GM12878 (cell line): ENCODE data around the gene PRRC2A. TPM values are rescaled to one million over a fixed set of nuclear protein-coding genes. Genes with fewer than 3 reads are reported as not detected.

Experiments used
- ATAC-seq: fragments of 200-7000 bp; cut with Tn5 transposase; 3 replicates; pipeline ENCODE4 v1.9.1; 2020; ENCODE audit warnings: mild to moderate bottlenecking, moderate library complexity
- BruUV-seq: library from RNA; stranded (reverse); fragments of 400-500 nt; replicated peaks from 2 replicates; lab custom pipeline; 2021; lab: Mats Ljungman, UMichigan
- CTCF ChIA-PET: fragments of 300-600 bp; sonication (Branson Sonifier 250); formaldehyde crosslinking; extraction: SDS; loops from one replicate; lab custom pipeline; 2021; ENCODE audit warnings: inconsistent platforms; lab: Yijun Ruan, JAX
- POLR2A ChIA-PET: fragments of 350-600 bp; formaldehyde crosslinking; extraction: SDS; loops from one replicate; lab custom pipeline; 2021; ENCODE audit warnings: inconsistent platforms; lab: Charles Lee
- RAD21 ChIA-PET: fragments of 300-600 bp; sonication (Branson Sonifier 250); formaldehyde crosslinking; loops from one replicate; lab custom pipeline; 2023; ENCODE audit warnings: antibody characterized with exemption; ENCODE audit not compliant: unreplicated experiment; lab: Charles Lee
- SMC1A ChIA-PET: fragments of 300-600 bp; sonication (Branson Sonifier 250); formaldehyde crosslinking; loops from one replicate; lab custom pipeline; 2023; ENCODE audit not compliant: unreplicated experiment, uncharacterized antibody; lab: Charles Lee
- DNase-seq: peaks from one replicate; pipeline ENCODE4 v3.0.0-alpha.2; 2011; ENCODE audit warnings: low read depth, low spot score
- FAIRE-seq: peaks from 3 replicates; lab custom pipeline; 2011; peaks lifted over from hg19 to GRCh38; lab: Jason Lieb, UNC
- H2AFZ ChIP-seq: 2 replicates; pipeline ENCODE4 v1.6.0; 2011; ENCODE audit warnings: low read depth, low read length, control low read depth; ENCODE audit not compliant: control insufficient read depth
- H3K27ac ChIP-seq: 2 replicates; pipeline ENCODE4 v1.5.1; 2011; ENCODE audit warnings: control low read depth; ENCODE audit not compliant: control insufficient read depth, insufficient read depth
- H3K27me3 ChIP-seq, 2 experiments: replicated peaks in 1 of 2; 2 replicates each; pipeline versions ENCODE4 v1.6.0 to v1.6.1; 2011; ENCODE audit warnings: low read length in 1 of 2; ENCODE audit not compliant: control insufficient read depth in 2 of 2, insufficient read depth in 2 of 2
- H3K36me3 ChIP-seq, 2 experiments: 2 replicates each; pipeline ENCODE4 v1.5.1; 2011; ENCODE audit warnings: low read length in 1 of 2; ENCODE audit not compliant: control insufficient read depth in 2 of 2, insufficient read depth in 2 of 2
- H3K4me1 ChIP-seq: 2 replicates; pipeline ENCODE4 v1.6.1; 2011; ENCODE audit warnings: mild to moderate bottlenecking, low read length, moderate library complexity, mixed read lengths; ENCODE audit not compliant: control insufficient read depth, insufficient read depth
- H3K4me2 ChIP-seq: 2 replicates; pipeline ENCODE4 v1.6.0; 2011; ENCODE audit warnings: control low read depth; ENCODE audit not compliant: control insufficient read depth, insufficient read depth
- H3K4me3 ChIP-seq: fragments of 200-600 bp; sonication (generic); 2 replicates; pipeline ENCODE4 v1.5.1; 2016
- H3K79me2 ChIP-seq: 2 replicates; pipeline ENCODE4 v1.6.0; 2011; ENCODE audit warnings: low read length; ENCODE audit not compliant: control insufficient read depth, insufficient read depth
- H3K9ac ChIP-seq: 2 replicates; pipeline ENCODE4 v1.8.0; 2011; ENCODE audit warnings: low read length, control low read depth, mixed read lengths; ENCODE audit not compliant: control insufficient read depth, insufficient read depth
- H3K9me3 ChIP-seq: replicated peaks from 3 replicates; pipeline ENCODE4 v1.5.1; 2011; ENCODE audit warnings: mild to moderate bottlenecking, low read length; ENCODE audit not compliant: control insufficient read depth, insufficient read depth
- H4K20me1 ChIP-seq: 2 replicates; pipeline ENCODE4 v1.6.0; 2011; ENCODE audit not compliant: control insufficient read depth, insufficient read depth
- POLR2A ChIP-seq: IDR thresholded peaks from 2 replicates; pipeline ENCODE4 v1.6.1; 2011; ENCODE audit warnings: low read depth, mild to moderate bottlenecking, low read length
- RCOR1 ChIP-seq: conservative IDR thresholded peaks from 2 replicates; pipeline ENCODE4 v1.6.1; 2012; ENCODE audit warnings: low read depth, low read length, improper control_type of control experiment
- RFX5 ChIP-seq: IDR thresholded peaks from 2 replicates; pipeline ENCODE4 v1.6.1; 2011; ENCODE audit warnings: low read depth, low read length, improper control_type of control experiment
- SIX5 ChIP-seq: IDR thresholded peaks from 2 replicates; pipeline ENCODE4 v1.6.1; 2011; ENCODE audit warnings: mild to moderate bottlenecking, low read depth, low read length, moderate library complexity; ENCODE audit not compliant: severe bottlenecking
- SREBF1 ChIP-seq: IDR thresholded peaks from 2 replicates; pipeline ENCODE4 v1.6.1; 2012; ENCODE audit warnings: mild to moderate bottlenecking, low read length
- WGBS: methylation state at CpG from one replicate; pipeline ENCODE4 v1.1.6; 2016; ENCODE audit warnings: low lambda C conversion rate; ENCODE audit not compliant: insufficient replicate concordance, insufficient coverage; ENCODE audit errors: missing lambda C conversion rate; 5-methylcytosine and 5-hydroxymethylcytosine counted together
- in situ Hi-C: fragments of 300-500 bp; cut with MboI; formaldehyde crosslinking; loops from 9 replicates; pipeline ENCODE4 v1.14.3; 2018; ENCODE audit warnings: mixed read lengths
- intact Hi-C: fragments of 100-400 bp; cut with micrococcal nuclease; formaldehyde crosslinking; loops from one replicate; pipeline ENCODE4 v1.14.2; 2022; ENCODE audit not compliant: unreplicated experiment
- polyA plus RNA-seq, 11 experiments: library from polyadenylated mRNA; depleted of rRNA in 4 of 11; unstranded in 6 of 11; stranded (reverse) in 5 of 11; fragments of >200 nt; fragmentation: Nextera tagmentation in 4 of 11; fragmentation: Illumina TruSeq in 1 of 11; extraction: Ambion mirVana in 4 of 11; extraction: Trizol in 1 of 11; gene quantifications; 1 replicate in 1 of 11; 2 replicates in 10 of 11; pipeline versions ENCODE4 v1.2.1 to v1.2.3, GENCODE V29; 2011 to 2016; ENCODE audit warnings: inconsistent platforms in 2 of 11, missing spikeins in 2 of 11, low read depth in 1 of 11
- total RNA-seq, 4 experiments: library from RNA; depleted of rRNA in 3 of 4; stranded (reverse); fragments of >200 nt in 3 of 4; fragmentation: Illumina TruSeq in 1 of 4; extraction: Trizol in 1 of 4; gene quantifications; 2 replicates each; pipeline versions ENCODE4 v1.2.1 to v1.2.3, GENCODE V29; 2013 to 2021
- TF ChIP-seq, protein P1 (sequence below): fragments of 450-650 bp; IDR thresholded peaks from 2 replicates; pipeline ENCODE4 v1.6.1; 2017; ENCODE audit warnings: mild to moderate bottlenecking, moderate library complexity
- TF ChIP-seq, protein P2 (sequence below): IDR thresholded peaks from 2 replicates; pipeline ENCODE4 v1.6.1; 2011; ENCODE audit warnings: borderline replicate concordance, low read depth, mild to moderate bottlenecking, moderate library complexity, low read length; ENCODE audit not compliant: insufficient read depth, poor library complexity, severe bottlenecking

The PRRC2A gene
- total and polyA plus RNA-seq, 10 of the 15 experiments (the other 5 are each of a cell fraction or from before 2014, with no cell fraction given) = 0.40 to 244 (median 61.3) TPM

DNA sequence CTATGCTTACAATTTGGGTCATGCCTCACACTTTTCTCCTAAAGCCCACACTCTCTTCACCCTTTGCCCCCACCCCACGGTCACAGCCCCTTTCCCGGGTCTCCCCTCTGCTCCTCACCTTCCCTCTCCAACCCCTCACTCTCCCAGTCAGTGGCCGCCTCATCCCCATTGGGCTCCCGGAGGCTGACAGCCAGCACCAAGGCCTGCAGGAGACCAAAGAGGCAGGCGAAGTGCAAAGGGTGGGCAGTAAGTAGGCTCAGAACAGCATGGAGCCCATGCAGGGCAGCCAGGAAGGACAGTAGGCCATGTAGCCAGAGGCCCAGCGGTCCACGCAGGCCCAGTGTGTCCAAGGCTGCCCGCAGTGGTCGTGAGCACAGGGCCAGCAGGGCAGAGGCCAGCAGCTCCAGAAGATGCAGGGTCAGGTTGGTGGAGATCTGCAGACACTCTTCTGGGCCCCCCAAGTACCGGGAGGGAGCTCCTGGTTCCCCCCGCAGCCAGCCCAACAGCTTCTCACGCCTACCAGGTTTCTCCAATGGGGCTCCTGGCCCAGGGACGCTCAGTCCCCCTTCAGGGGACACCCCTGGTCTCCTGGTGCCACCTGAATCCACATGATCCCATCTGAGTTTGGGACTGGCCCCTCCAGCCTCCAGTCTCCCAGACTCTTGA, 38.6 kb downstream of the PRRC2A start:
- ChIA-PET POLR2A (interaction anchor here (0.6 to 0.8 kb wide), 6 partner anchors 37 to 171 kb away, joined by 3 to 6 read pairs (median 4); partner anchors contain the start of gene NFKBIL1), CTCF (no interaction called here), SMC1A (no interaction called here), RAD21 (interaction anchor here (1.2 to 1.6 kb wide), 2 partner anchors 80 to 108 kb away, joined by 3 to 6 read pairs; partner anchors contain the start of gene MSH5)
- Histone ChIP-seq H3K79me2 (peaks cover 51% of the 10 kb centered on the region), H3K9ac (peak overlapping the region; percentile 95), H4K20me1 (no peaks in the 10 kb centered on the region), H3K27me3 (no peaks in the 10 kb centered on the region), H3K27ac (peak overlapping the region; percentile 94), H3K4me3 (peak overlapping the region; percentile 79), H3K4me2 (peak overlapping the region; percentile 99), H3K9me3 (no peaks in the 10 kb centered on the region; the same call in 2 of the 3 replicates), H3K4me1 (peaks cover 42% of the 10 kb centered on the region), H3K36me3 (peaks cover 0 to 12% of the 10 kb centered on the region in 2 experiments), H2AFZ (no peak overlapping the region)
- in situ Hi-C loops (no loop called here), intact Hi-C loops (no loop called here)
- BruUV-seq = no TSS peak
- FAIRE-seq (no peak), DNase-seq (no peak), ATAC-seq (no peak)
- TF ChIP-seq POLR2A (peak; percentile 48), SIX5 (no peak), SREBF1 (no peak), RCOR1 (no peak), RFX5 (no peak)
- TF ChIP-seq, protein P1, sequence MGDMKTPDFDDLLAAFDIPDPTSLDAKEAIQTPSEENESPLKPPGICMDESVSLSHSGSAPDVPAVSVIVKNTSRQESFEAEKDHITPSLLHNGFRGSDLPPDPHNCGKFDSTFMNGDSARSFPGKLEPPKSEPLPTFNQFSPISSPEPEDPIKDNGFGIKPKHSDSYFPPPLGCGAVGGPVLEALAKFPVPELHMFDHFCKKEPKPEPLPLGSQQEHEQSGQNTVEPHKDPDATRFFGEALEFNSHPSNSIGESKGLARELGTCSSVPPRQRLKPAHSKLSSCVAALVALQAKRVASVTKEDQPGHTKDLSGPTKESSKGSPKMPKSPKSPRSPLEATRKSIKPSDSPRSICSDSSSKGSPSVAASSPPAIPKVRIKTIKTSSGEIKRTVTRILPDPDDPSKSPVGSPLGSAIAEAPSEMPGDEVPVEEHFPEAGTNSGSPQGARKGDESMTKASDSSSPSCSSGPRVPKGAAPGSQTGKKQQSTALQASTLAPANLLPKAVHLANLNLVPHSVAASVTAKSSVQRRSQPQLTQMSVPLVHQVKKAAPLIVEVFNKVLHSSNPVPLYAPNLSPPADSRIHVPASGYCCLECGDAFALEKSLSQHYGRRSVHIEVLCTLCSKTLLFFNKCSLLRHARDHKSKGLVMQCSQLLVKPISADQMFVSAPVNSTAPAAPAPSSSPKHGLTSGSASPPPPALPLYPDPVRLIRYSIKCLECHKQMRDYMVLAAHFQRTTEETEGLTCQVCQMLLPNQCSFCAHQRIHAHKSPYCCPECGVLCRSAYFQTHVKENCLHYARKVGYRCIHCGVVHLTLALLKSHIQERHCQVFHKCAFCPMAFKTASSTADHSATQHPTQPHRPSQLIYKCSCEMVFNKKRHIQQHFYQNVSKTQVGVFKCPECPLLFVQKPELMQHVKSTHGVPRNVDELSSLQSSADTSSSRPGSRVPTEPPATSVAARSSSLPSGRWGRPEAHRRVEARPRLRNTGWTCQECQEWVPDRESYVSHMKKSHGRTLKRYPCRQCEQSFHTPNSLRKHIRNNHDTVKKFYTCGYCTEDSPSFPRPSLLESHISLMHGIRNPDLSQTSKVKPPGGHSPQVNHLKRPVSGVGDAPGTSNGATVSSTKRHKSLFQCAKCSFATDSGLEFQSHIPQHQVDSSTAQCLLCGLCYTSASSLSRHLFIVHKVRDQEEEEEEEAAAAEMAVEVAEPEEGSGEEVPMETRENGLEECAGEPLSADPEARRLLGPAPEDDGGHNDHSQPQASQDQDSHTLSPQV = no peak
- TF ChIP-seq, protein P2, sequence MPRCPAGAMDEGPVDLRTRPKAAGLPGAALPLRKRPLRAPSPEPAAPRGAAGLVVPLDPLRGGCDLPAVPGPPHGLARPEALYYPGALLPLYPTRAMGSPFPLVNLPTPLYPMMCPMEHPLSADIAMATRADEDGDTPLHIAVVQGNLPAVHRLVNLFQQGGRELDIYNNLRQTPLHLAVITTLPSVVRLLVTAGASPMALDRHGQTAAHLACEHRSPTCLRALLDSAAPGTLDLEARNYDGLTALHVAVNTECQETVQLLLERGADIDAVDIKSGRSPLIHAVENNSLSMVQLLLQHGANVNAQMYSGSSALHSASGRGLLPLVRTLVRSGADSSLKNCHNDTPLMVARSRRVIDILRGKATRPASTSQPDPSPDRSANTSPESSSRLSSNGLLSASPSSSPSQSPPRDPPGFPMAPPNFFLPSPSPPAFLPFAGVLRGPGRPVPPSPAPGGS = no peak
- WGBS = 70% methylated on average over 13 of the region's 13 CpGs
